Measurements from ENCODE around the gene CYSRT1. TPM values are rescaled to one million over a fixed set of nuclear protein-coding genes. Genes with fewer than 3 reads are reported as not detected.

The CYSRT1 gene
- total and polyA plus RNA-seq, 3 donors from 2014 or later, result 3.0 to 5.6 (median 3.7) TPM

GRCh38 chr9:137206602-137207001 lies 18.4 kb upstream of the CYSRT1 start:
- DNase-seq, result no peak
- H3K9me3 ChIP-seq, result no peaks in the 10 kb centered on the region
- H3K4me1 ChIP-seq, result peaks cover 27% of the 10 kb centered on the region
- TF ChIP-seq CTCF (IDR thresholded peaks at IDR 0.05), result no peak
- no peak for TF ChIP-seq POLR2A (IDR thresholded peaks at IDR 0.05)
- 67 to 72% methylated on average over 7 of the region's 7 CpGs for WGBS, 2 donors
- H3K36me3 ChIP-seq (ENCODE audit: low read depth, missing control alignments), result no peaks in the 10 kb centered on the region
- intact Hi-C loops (cut with DNase I; ENCODE audit: low total_unique reads), result no loop called here
- H3K27ac ChIP-seq, result no peak overlapping the region
- H3K4me3 ChIP-seq, result no peak overlapping the region
- no peaks in the 10 kb centered on the region for H3K27me3 ChIP-seq

- intact Hi-C loops (cut with DNase I; ENCODE audit: low total_unique reads), result no loop called here
- 80 to 82% methylated on average over 13 of the region's 13 CpGs for WGBS, 2 donors
- no peaks in the 10 kb centered on the region for H3K9me3 ChIP-seq
- no peak for TF ChIP-seq POLR2A (IDR thresholded peaks at IDR 0.05)
- TF ChIP-seq CTCF (IDR thresholded peaks at IDR 0.05), result no peak
- no peak for DNase-seq
- H3K36me3 ChIP-seq (ENCODE audit: low read depth, missing control alignments), result no peaks in the 10 kb centered on the region
- H3K27me3 ChIP-seq, result no peaks in the 10 kb centered on the region
- no peak overlapping the region for H3K27ac ChIP-seq
- H3K4me1 ChIP-seq, result peaks cover 11% of the 10 kb centered on the region
- no peak overlapping the region for H3K4me3 ChIP-seq
Observed at GRCh38 chr9:137211532-137211931, 13.4 kb upstream of the CYSRT1 start.

GRCh38 chr9:137212520-137212919 lies 12.5 kb upstream of the CYSRT1 start:
- H3K27ac ChIP-seq, result no peak overlapping the region
- intact Hi-C loops (cut with DNase I; ENCODE audit: low total_unique reads), result no loop called here
- H3K4me1 ChIP-seq, result peaks cover 9% of the 10 kb centered on the region
- no peak for DNase-seq
- 80 to 88% methylated on average over 2 to 21 of the region's 21 CpGs for WGBS, 2 donors
- H3K4me3 ChIP-seq, result no peak overlapping the region
- no peaks in the 10 kb centered on the region for H3K9me3 ChIP-seq
- H3K36me3 ChIP-seq (ENCODE audit: low read depth, missing control alignments), result no peaks in the 10 kb centered on the region
- no peaks in the 10 kb centered on the region for H3K27me3 ChIP-seq
- TF ChIP-seq CTCF (IDR thresholded peaks at IDR 0.05) (no peak), POLR2A (IDR thresholded peaks at IDR 0.05) (no peak)

- no peaks in the 10 kb centered on the region for H3K36me3 ChIP-seq (ENCODE audit: low read depth, missing control alignments)
- H3K27me3 ChIP-seq, result no peaks in the 10 kb centered on the region
- H3K9me3 ChIP-seq, result no peaks in the 10 kb centered on the region
- H3K4me1 ChIP-seq, result peaks cover 9% of the 10 kb centered on the region
- TF ChIP-seq POLR2A (IDR thresholded peaks at IDR 0.05) (no peak), CTCF (IDR thresholded peaks at IDR 0.05) (no peak)
- intact Hi-C loops (cut with DNase I; ENCODE audit: low total_unique reads), result no loop called here
- whole genome bisulfite sequencing, 2 donors, result 90 to 94% methylated on average over 21 to 32 of the region's 49 CpGs
- H3K27ac ChIP-seq, result no peak overlapping the region
- H3K4me3 ChIP-seq, result no peak overlapping the region
- DNase-seq, result no peak
Observed at GRCh38 chr9:137213160-137214060, 11.6 kb upstream of the CYSRT1 start.

GRCh38 chr9:137214620-137215019 lies 10.4 kb upstream of the CYSRT1 start:
- TF ChIP-seq POLR2A (IDR thresholded peaks at IDR 0.05) (no peak), CTCF (IDR thresholded peaks at IDR 0.05) (no peak)
- Histone ChIP-seq H3K36me3 (ENCODE audit: low read depth, missing control alignments) (no peaks in the 10 kb centered on the region), H3K4me3 (no peak overlapping the region), H3K4me1 (peaks cover 14% of the 10 kb centered on the region), H3K27me3 (no peaks in the 10 kb centered on the region), H3K27ac (no peak overlapping the region), H3K9me3 (no peaks in the 10 kb centered on the region)
- 76 to 86% methylated on average over 10 to 19 of the region's 19 CpGs for WGBS, 2 donors
- no peak for DNase-seq
- intact Hi-C loops (cut with DNase I; ENCODE audit: low total_unique reads), result no loop called here

All from testis (tissue), 3 donors.